NCI-H2029 (cell line): ENCODE measurements around the gene MXI1.
"Not testable (repeated sequence)": the region's sequence is repeated elsewhere in the genome, so short reads cannot be mapped to it uniquely, and the experiment has no call there.

ENCODE experiments used
- DNase-seq: peaks from one replicate; lab custom pipeline; 2025; lab: John Stamatoyannopoulos, UW

Gene MXI1

DNA sequence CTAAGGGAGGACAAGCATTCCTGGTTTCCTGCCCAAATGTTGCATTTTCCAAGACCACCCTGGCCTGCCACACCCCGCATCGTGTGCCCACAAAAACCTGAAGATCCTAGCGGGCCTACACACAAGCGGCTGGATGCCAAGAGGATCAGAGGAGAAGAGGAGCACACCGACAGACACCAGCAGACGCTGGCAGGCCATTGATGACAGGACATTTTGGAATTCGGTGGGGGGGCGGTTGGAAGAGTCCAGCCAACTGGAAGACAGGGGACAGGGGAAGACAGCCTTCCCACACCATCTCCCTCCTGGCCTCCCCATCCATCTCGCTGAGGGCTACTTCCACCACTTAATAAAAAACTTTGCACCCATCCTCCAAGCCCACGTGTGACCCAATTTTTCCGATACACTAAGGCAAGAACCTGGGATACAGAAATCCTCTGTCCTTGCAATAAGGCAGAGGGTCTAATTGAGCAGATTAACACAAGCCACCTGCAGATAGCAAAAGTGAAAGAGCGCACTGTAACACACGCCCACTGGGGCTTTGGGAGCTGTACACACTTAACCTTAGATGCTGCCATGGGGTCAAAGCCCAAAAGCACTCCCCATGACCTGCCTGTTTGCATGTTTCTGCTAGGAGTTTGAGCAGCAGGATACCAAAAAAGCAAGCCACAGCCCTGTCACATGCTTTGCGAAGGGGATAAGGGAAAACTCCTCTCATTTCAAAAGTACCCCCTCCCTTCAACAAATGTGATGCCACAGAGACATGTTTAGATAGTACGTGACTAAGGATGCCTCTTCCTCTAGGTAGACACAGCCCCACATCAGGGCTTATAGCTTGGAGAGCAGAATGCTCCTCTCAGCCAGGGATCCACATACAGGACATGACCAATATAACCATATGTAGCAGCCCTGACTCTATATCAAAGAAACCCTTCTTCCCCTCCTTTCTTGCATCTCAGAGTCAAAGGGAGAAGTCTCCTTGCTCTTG is 110.8 kb downstream of the MXI1 start:
- DNase-seq, result no peak

DNA sequence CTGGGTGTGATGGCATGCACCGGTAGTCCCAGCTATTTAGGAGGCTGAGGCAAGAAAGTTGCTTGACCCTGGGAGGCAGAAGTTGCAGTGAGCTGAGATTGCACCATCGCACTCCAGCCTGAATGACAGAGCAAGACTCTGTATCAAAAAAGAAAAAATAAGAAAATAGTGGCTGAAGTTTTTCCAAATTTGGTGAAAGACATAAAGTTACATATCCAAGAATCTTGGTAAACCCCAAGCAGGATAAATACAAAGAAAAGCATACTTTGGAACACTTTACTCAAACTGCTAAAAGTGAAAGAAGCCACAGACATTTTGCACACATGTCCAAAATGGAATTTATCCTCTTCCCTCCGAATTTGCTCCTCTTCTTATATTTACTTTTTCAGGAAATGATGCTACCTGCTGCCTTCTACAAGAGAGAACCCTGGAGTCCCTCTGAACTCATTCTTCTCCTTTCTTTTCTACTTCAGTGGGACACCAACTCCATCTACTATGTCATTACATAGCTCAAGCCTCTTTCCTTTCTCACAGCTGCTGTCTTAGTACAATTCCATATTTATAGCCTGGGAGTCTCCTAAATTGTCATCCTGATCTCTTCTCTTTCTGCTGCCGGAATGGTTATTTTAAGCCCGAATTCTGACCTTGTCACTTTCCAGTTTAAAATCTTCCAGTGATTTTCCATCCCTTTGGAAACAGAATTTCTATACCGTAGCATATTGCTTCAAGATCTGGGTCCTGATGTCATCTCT is 114.6 kb downstream of the MXI1 start:
- no peak for DNase-seq

DNA sequence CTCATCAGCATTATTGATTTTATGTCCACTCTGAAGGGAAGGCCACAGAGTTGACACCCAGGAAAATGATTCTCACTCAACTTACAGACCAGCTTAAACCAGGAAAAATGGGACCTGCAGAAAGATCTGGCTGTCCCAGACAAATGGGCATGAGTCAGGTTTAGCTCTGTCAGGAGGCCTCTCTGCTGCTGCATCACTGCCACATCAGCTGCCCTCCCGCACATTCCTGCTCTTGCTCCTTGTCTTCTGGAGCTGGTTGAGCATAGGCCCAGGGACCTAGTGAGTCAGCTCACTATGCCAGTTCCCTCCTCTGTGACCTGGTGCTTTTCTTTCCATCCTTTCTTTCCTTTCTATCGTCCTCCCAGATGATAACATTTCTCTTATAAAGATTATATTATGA is 116.1 kb downstream of the MXI1 start:
- no peak for DNase-seq

DNA sequence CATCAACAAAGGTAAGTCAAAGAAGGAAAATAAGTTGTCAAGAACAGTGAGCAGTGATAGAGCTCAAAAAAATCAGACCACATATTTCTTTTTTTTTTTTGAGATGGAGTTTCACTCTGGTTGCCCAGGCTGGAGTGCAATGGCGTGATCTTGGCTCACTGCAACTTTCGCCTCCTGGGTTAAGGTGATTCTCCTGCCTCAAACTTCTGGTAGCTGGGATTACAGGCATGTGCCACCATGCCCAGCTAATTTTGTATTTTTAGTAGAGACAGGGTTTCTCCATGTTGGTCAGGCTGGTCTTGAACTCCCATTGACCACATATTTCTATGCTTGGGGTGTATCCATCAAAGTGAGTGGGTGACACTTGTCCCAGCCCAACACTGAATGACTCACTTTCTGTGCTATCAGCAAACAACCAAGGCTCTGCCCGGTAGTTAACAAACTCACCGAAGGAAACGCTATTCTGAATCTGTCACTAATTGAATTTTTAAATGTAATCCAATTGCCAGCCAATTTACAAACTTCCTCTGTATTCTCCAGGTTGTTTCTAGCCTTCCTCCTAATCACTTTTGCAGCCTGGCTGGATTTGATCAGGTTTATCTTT is 116.9 kb downstream of the MXI1 start:
- no peak for DNase-seq

DNA sequence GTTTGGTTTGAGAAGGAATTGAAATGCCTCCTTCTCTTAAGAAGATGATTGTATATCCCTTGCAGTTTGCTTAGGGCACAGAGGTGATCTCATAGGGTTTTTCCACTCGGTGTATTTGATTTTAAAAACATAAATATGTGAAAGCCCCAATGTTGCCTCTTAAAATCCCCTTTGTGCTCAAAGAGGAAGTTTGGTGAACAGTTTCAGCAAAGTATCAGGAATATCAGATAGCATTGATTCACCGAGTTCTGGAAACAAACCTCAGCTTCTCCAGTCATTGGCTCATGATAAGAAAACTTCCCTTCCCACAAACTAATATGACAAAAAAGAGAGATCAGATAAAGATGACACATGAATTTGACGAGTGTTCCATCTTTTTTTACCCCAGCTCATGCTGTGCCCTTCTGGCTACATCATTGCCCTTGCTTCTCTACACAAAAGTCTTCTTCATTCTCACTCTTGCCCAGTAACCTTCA is 117.4 kb downstream of the MXI1 start:
- no peak for DNase-seq

- no peak for DNase-seq
Observed at GRCh38 chr10:110326351-110327032, 119.1 kb downstream of the MXI1 start.

GRCh38 chr10:110327262-110327914 is 120.0 kb downstream of the MXI1 start:
- DNase-seq, result no peak

- no peak for DNase-seq
Observed at GRCh38 chr10:110330675-110331074, 123.3 kb downstream of the MXI1 start.

DNA sequence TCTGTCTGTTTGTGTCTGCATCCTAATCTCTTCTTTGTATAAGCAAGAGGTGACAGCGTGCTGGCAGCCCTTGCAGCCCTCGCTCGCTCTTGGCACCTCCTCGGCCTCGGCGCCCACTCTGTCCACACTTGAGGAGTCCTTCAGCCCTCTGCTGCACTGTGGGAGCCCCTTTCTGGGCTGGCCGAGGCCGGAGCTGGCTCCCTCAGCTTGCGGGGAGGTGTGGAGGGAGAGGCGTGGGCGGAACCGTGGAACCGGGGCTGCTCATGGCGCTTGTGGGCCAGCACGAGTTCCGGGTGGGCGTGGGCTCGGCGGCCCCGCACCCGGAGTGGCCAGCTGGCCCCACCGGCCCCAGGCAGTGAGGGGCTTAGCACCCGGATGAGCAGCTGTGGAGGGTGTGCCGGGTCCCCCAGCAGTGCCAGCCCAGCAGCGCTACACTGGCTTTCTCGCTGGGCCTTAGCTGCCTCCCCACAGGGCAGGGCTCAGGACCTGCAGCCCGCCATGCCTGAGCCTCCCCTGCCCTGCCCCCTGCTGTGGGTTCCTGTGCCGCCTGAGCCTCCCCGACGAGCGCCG is 123.9 kb downstream of the MXI1 start:
- not testable (repeated sequence) for DNase-seq

DNA sequence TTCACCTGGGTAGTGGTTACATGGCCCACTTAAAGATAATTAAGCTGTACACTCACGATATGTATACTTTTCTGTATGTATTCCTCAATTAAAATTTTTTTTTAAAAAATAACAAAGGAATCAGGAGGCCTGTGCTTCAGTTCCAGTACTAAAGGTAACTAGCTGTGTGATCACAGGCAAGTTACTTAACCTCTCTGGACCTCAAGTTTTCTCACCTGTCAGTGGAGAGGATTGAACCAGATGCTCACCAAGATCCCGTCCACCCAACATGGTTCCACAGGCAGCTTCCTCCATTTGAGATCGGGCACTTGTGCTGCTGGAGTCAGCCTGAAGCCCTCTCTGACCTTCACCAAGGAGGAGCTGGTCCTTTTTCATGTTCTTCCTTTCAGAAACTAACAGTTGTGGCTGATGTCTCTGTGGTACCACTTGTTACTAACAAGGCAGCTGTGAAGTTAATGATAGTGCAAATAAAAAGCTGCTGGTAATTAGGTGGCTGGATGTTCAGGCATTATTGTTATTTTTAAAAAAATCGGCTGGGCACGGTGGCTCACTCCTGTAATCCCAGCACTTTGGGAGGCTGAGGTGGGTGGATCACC is 126.8 kb downstream of the MXI1 start:
- DNase-seq, result no peak

GRCh38 chr10:110335314-110336064 is 128.1 kb downstream of the MXI1 start:
- DNase-seq, result no peak

DNA sequence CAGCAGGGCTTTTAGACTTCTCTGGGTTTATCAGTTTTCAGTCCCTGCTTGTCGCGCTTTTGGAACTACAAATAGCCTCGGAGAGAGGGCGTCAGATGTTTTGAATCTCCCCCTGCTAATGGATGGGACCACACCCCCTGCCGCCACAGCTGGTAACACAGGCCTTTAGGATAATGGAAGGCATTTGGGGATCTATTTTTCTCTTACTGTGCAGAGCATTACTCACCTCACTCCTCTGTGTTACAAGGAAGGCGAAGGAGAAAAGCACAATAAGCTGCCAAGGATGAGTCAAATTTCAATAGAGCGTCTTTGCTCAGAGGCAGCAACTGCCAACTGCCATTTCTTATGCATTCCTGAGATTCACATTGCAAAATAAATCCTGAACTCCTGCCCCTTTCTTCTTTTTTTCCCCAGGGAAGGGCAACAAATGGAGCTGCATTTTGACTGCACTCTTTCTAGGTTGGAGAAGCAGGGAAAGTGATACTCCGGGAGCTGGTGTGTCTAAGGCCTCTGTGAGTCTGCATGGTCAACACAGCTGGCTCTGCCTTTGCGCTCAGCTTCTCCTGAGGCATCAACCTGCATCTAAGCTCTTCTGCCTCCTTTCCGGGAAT is 128.8 kb downstream of the MXI1 start:
- DNase-seq, result no peak
